Esophagus muscularis mucosa (tissue), 3 donors: Measurements from ENCODE around the gene BICD1.

Experiments used
- POLR2A ChIP-seq: fragments of 450-650 bp; IDR thresholded peaks from one replicate; pipeline ENCODE4 v1.6.1; 2017; ENCODE audit warnings: antibody characterized with exemption, moderate library complexity, mild to moderate bottlenecking, low read depth
- POLR2AphosphoS5 ChIP-seq, 2 donors: sonication (generic); formaldehyde crosslinking; IDR thresholded peaks; one replicate each; pipeline ENCODE4 v1.6.1; 2017; ENCODE audit warnings: antibody characterized with exemption in 2 of 2
- TF ChIP-seq, protein P1 (sequence below), 3 experiments: fragments of 200-600 bp in 2 of 3; fragments of 450-650 bp in 1 of 3; sonication (generic) in 2 of 3; IDR thresholded peaks; one replicate each; pipeline ENCODE4 v1.5.1; 2017 to 2019; ENCODE audit warnings: antibody characterized with exemption in 3 of 3, mild to moderate bottlenecking in 2 of 3, moderate library complexity in 1 of 3

GRCh38 chr12:32296567-32296966 lies 189.9 kb downstream of the BICD1 start:
- TF ChIP-seq, protein P1, sequence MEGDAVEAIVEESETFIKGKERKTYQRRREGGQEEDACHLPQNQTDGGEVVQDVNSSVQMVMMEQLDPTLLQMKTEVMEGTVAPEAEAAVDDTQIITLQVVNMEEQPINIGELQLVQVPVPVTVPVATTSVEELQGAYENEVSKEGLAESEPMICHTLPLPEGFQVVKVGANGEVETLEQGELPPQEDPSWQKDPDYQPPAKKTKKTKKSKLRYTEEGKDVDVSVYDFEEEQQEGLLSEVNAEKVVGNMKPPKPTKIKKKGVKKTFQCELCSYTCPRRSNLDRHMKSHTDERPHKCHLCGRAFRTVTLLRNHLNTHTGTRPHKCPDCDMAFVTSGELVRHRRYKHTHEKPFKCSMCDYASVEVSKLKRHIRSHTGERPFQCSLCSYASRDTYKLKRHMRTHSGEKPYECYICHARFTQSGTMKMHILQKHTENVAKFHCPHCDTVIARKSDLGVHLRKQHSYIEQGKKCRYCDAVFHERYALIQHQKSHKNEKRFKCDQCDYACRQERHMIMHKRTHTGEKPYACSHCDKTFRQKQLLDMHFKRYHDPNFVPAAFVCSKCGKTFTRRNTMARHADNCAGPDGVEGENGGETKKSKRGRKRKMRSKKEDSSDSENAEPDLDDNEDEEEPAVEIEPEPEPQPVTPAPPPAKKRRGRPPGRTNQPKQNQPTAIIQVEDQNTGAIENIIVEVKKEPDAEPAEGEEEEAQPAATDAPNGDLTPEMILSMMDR (IDR thresholded peaks at IDR 0.05), result no peak
- no peak for TF ChIP-seq POLR2AphosphoS5 (IDR thresholded peaks at IDR 0.05)
- no peak for TF ChIP-seq POLR2A
